Kidney (tissue), 14 donors: ENCODE results near the gene ACP6. TPM values are rescaled to one million over a fixed set of nuclear protein-coding genes. Genes with fewer than 3 reads are reported as not detected.

Experiments used
- DNase-seq, 5 donors: peaks; one replicate each; pipeline ENCODE4 v3.0.0-alpha.2; 2013 to 2020
- FAIRE-seq: peaks from 2 replicates; lab custom pipeline; 2012; peaks lifted over from hg19 to GRCh38; lab: Jason Lieb, UNC
- H3K27ac ChIP-seq, 2 donors: one replicate each; pipeline ENCODE4 v1.7.0; 2013; ENCODE audit warnings: low read depth in 2 of 2, low read length in 2 of 2, inconsistent platforms in 1 of 2
- H3K27me3 ChIP-seq: one replicate; pipeline ENCODE4 v1.7.1; 2013; ENCODE audit warnings: low read length, inconsistent platforms; ENCODE audit not compliant: control insufficient read depth, insufficient read depth
- H3K36me3 ChIP-seq, 3 donors: one replicate each; pipeline versions ENCODE4 v1.7.0 to v1.7.1; 2013; ENCODE audit warnings: low read length in 3 of 3, control low read depth in 1 of 3, inconsistent platforms in 1 of 3; ENCODE audit not compliant: insufficient read depth in 3 of 3, control insufficient read depth in 2 of 3
- H3K4me1 ChIP-seq, 3 donors: one replicate each; pipeline versions ENCODE4 v1.7.0 to v1.7.1; 2013; ENCODE audit warnings: low read length in 3 of 3, inconsistent platforms in 1 of 3, low read depth in 1 of 3; ENCODE audit not compliant: control insufficient read depth in 2 of 3, insufficient read depth in 2 of 3
- H3K4me3 ChIP-seq, 3 donors: one replicate each; pipeline versions ENCODE4 v1.7.0 to v1.8.1; 2013; ENCODE audit warnings: low read length in 3 of 3, control low read depth in 1 of 3, inconsistent platforms in 1 of 3
- H3K9ac ChIP-seq, 3 donors: one replicate each; pipeline versions ENCODE4 v1.7.0 to v1.7.1; 2013; ENCODE audit warnings: low read length in 3 of 3, control low read depth in 1 of 3, inconsistent platforms in 1 of 3
- H3K9me3 ChIP-seq, 3 donors: one replicate each; pipeline versions ENCODE4 v1.7.0 to v1.7.1; 2013; ENCODE audit warnings: low read length in 3 of 3, control low read depth in 1 of 3, inconsistent platforms in 1 of 3; ENCODE audit not compliant: control insufficient read depth in 2 of 3, insufficient read depth in 1 of 3
- intact Hi-C: fragments of 100-400 bp; cut with DNase I; formaldehyde crosslinking; loops from one replicate; pipeline ENCODE4 v1.11.1; 2022
- polyA plus RNA-seq: library from polyadenylated mRNA; stranded (reverse); fragments of 350-450 nt; fragmentation: Illumina TruSeq; extraction: RNeasy Lipid Tissue Mini Kit (QIAGEN cat#74804); gene quantifications from one replicate; pipeline ENCODE4 v1.2.3, GENCODE V29; 2014; ENCODE audit warnings: low read depth, low replicate concordance; ENCODE audit not compliant: insufficient read depth
- total RNA-seq: library from RNA; stranded (reverse); fragmentation: NEBNext Ultra II Directional; extraction: Animal tissue kit (Norgen Biotek cat#: 25700); gene quantifications from one replicate; pipeline ENCODE4 v1.2.1, GENCODE V29; 2021
- TF ChIP-seq, protein P1 (sequence below): IDR thresholded peaks from 3 replicates; pipeline ENCODE4 v1.5.1; 2012; ENCODE audit warnings: mild to moderate bottlenecking, moderate library complexity, borderline replicate concordance; ENCODE audit not compliant: insufficient read depth; ENCODE audit errors: extremely low read depth
- donor health status: control.
- donor health status: control.
- donor health status: control.
- donor health status: control.
- donor health status: control.
- donor health status: DM: yes; HTN: yes; CAD: no.
- donor health status: Normal renal cell carcinoma (clear cell type).

ACP6 gene
- total and polyA plus RNA-seq, 2 donors from 2014 or later: 37.7 to 43.6 TPM

DNA sequence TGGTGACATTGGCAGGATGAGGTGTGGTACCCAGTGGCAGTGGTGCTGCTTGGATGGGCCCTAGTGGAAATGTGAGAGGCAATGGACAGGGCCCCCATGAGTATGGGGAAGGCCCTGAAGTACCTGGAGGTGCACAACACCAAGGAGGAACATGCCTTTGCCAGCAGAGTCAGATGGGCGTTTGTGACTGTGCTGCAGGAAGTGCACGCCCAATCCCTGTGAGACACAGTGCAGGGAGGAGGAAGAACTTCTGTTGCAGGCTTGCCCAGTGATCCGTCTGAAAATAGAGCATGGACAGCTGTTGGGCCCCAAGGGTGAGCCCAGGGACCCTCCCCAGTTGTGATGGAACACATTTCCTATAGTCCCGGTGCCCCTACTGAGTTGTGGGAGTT is 47.4 kb upstream of the ACP6 start:
- H3K27ac ChIP-seq: peak overlapping the region; percentile 9 to 73
- no peak overlapping the region for H3K4me3 ChIP-seq
- H3K27me3 ChIP-seq: no peaks in the 10 kb centered on the region
- DNase-seq (peak in 1 of 5 donors; percentile 76), FAIRE-seq (no peak)
- intact Hi-C loops: no loop called here
- peak overlapping the region in 1 of 3 donors; percentile 13 for H3K9ac ChIP-seq
- H3K4me1 ChIP-seq: peaks cover 0 to 15% (median 2%) of the 10 kb centered on the region in 3 donors
- H3K36me3 ChIP-seq: no peaks in the 10 kb centered on the region
- H3K9me3 ChIP-seq: no peaks in the 10 kb centered on the region
- TF ChIP-seq, protein P1, sequence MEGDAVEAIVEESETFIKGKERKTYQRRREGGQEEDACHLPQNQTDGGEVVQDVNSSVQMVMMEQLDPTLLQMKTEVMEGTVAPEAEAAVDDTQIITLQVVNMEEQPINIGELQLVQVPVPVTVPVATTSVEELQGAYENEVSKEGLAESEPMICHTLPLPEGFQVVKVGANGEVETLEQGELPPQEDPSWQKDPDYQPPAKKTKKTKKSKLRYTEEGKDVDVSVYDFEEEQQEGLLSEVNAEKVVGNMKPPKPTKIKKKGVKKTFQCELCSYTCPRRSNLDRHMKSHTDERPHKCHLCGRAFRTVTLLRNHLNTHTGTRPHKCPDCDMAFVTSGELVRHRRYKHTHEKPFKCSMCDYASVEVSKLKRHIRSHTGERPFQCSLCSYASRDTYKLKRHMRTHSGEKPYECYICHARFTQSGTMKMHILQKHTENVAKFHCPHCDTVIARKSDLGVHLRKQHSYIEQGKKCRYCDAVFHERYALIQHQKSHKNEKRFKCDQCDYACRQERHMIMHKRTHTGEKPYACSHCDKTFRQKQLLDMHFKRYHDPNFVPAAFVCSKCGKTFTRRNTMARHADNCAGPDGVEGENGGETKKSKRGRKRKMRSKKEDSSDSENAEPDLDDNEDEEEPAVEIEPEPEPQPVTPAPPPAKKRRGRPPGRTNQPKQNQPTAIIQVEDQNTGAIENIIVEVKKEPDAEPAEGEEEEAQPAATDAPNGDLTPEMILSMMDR: no peak

DNA sequence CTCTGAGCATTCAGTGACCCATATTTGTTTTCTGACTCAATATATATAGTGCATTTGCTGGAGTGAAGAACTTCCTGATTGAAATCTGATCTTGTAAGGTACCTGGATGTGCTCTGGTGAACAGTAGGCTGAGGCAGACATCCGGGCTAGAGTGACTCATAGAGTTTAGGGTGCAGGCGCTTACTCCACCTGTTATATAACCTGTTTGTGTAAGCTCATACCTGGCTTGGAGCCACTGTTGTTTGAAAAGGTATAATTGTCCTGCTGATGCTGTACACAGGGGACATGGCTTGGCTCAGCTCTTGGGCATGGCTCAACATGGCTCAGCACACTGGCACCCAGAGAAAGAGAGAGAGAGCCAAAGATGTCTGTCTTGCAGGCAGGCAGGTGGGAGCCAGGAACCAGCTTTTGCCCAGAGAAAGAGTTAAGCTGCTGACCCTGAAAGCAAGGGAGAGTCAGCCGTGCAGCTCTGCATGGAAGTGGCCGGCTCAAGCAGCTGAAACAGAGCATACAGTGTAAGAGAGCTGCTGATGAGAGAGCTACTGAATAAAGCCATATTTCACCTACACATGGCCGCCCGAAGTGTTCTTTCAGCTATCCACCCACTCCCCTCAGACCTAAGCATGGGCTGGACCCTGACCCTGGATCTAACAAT is 46.9 kb upstream of the ACP6 start:
- peak overlapping the region; percentile 9 to 73 for H3K27ac ChIP-seq
- FAIRE-seq (peak; percentile 11), DNase-seq (peak; percentile 71 to 84 (median 76))
- H3K9me3 ChIP-seq: no peaks in the 10 kb centered on the region
- H3K4me1 ChIP-seq: peaks cover 0 to 14% (median 2%) of the 10 kb centered on the region in 3 donors
- TF ChIP-seq, protein P1: no peak
- intact Hi-C loops: no loop called here
- peak overlapping the region in 1 of 3 donors; percentile 13 for H3K9ac ChIP-seq
- H3K36me3 ChIP-seq: no peaks in the 10 kb centered on the region
- no peaks in the 10 kb centered on the region for H3K27me3 ChIP-seq
- H3K4me3 ChIP-seq: no peak overlapping the region

DNA sequence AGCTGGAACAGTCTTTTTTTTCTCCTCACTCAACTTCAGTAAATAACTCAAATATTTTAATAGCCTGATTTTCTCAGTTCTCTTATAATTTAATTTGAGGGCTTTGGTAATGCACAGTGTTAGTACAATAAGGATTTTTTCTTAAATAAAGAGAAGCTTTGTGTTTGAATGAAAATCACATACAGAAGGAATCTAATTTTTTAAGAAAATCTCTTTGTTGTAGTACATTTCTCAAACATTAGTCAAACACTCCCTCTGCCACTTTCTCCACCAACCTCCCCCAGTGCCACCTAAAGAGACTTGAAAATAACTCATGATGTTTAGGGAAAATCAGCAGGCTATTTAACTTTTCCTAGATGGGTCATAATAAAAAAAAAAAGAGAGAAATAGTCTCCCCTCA is 42.3 kb upstream of the ACP6 start:
- intact Hi-C loops: no loop called here
- TF ChIP-seq, protein P1: no peak
- DNase-seq: no peak
- H3K36me3 ChIP-seq: no peaks in the 10 kb centered on the region
- H3K9ac ChIP-seq: no peak overlapping the region
- H3K27ac ChIP-seq: no peak overlapping the region
- no peak overlapping the region for H3K4me3 ChIP-seq
- no peaks in the 10 kb centered on the region for H3K9me3 ChIP-seq
- H3K4me1 ChIP-seq: peaks cover 0 to 4% (median 0%) of the 10 kb centered on the region in 3 donors
- no peak for FAIRE-seq
- no peaks in the 10 kb centered on the region for H3K27me3 ChIP-seq
